Measurements from ENCODE around the gene PTN. TPM values are rescaled to one million over a fixed set of nuclear protein-coding genes. Genes with fewer than 3 reads are reported as not detected.

PTN gene, protein sequence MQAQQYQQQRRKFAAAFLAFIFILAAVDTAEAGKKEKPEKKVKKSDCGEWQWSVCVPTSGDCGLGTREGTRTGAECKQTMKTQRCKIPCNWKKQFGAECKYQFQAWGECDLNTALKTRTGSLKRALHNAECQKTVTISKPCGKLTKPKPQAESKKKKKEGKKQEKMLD
- 5.5 and 6.4 TPM in 2 replicates for total RNA-seq (2014; rRNA removed; shearing (Covaris generic))

DNA sequence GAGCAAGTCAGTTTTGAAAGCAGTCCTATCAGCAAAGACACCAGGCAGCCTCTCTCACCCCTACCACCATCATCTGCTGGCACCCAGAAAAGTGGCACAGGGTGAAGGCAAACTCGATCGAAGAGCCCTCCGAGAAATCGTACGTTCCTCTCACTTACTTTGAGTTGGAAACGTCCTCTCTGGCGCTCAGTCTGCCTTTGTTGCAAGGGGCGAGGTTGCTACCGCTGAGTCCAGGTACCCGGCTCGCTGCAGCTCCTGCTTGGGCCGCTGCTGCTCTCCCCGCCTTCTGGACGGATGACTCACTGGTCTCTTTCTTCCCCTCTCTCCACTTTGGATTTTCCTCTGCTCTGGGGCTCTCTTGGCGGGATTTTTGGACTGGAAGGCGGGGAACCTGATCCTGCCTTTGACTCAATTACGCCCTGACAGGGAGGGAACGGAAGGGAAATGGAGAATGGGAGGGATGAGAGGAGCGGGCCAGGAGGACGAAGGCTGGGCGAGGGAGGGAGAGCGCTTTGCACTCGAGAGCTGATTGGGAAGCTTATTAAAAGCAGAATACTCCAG, at the start of gene PTN:
Gene PTN (minus strand): TSS at position 453 of the 561 bp plus-strand sequence. CDS start 88,760 bp downstream, outside the sequence.

Small RNAs within 50 kb of the gene (small RNA-seq; reads per million reads assigned to genes)
- gene RF00136: 10.7 reads per million, percentile 89 among the genes with 10 or more reads in this experiment

All from A375 (cell line).